NCI-H2081 (cell line): Measurements from ENCODE around the gene XIST.
"Not testable (repeated sequence)": the region's sequence is repeated elsewhere in the genome, so short reads cannot be mapped to it uniquely, and the experiment has no call there.

ENCODE experiments used
- DNase-seq, 2 experiments: peaks; one replicate each; lab custom pipeline; 2025; lab: John Stamatoyannopoulos, UW

The XIST gene

DNA sequence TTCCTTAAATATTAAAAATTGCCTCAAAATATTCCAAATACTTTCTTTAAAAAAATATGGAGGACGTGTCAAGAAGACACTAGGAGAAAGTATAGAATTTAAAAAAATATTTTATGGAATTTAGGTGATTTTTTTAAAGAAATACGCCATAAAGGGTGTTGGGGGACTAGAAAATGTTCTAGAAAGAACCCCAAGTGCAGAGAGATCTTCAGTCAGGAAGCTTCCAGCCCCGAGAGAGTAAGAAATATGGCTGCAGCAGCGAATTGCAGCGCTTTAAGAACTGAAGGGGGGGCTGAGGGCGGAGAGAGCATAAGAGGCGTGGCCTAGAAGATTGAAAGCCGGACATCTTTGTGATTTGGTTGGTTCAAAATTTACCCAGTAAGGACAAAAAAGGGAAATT is at the start of gene XIST:
TSS of gene XIST (minus strand) at position 248 of the 400 bp plus-strand sequence.
- peak; percentile 79 to 81 for DNase-seq

DNA sequence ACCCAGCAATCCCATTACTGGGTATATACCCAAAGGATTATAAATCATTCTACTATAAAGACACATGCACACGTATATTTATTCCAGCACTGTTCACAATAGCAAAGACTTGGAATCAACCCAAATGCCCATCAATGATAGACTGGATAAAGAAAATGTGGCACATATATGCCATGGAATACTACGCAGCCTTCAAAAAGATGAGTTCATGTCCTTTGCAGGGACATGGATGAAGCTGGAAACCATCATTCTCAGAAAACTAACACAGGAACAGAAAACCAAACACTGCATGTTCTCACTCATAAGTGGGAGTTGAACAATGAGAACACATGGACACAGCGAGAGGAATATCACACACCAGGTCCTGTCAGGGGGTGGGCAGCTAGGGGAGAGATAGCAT is 45.8 kb upstream of the XIST start:
- not testable (repeated sequence) for DNase-seq

DNA sequence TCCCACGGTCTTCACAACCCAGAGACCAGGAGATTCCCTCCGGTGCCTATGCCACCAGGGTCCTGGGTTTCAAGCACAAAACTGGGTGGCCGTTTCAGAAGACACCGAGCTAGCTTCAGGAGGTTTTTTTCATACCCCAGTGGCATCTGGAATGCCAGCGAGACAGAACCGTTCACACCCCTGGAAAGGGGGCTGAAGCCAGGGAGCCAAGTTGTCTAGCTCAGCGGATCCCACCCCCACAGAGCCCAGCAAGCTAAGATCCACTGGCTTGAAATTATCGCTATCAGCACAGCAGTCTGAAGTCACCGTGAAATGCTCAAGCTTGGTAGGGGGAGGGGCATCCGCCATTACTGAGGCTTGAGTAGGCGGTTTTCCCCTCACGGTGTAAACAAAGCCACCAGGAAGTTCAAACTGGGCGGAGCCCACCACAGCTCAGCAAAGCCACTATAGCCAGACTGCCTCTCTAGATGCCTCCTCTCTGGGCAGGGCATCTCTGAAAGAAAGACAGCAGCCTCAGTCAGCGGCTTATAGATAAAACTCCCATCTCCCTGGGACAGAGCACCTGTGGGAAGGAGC is 40.1 kb upstream of the XIST start:
- DNase-seq: not testable (repeated sequence)

- DNase-seq: not testable (repeated sequence)
Observed at GRCh38 chrX:73882260-73882659, 29.7 kb upstream of the XIST start.

DNA sequence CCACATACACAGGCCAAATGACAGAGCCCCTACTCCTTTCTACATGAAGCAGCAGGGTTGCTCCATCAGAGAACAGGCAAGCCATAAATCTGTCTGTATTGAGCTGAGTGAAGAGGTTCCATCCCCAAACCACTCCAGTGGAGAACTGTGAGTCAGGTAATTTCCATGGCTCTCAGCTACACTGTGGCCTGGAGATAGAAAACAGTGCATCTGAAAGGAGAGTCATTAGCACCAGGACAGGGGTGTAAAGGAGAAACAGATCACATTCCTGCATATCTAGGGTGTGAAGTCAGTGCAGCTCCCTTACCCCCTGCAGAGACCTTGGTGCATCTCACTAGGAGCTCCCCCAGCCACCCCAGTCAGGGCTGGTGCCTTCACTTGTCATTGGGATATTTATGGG is 25.2 kb upstream of the XIST start:
- DNase-seq: no peak

DNA sequence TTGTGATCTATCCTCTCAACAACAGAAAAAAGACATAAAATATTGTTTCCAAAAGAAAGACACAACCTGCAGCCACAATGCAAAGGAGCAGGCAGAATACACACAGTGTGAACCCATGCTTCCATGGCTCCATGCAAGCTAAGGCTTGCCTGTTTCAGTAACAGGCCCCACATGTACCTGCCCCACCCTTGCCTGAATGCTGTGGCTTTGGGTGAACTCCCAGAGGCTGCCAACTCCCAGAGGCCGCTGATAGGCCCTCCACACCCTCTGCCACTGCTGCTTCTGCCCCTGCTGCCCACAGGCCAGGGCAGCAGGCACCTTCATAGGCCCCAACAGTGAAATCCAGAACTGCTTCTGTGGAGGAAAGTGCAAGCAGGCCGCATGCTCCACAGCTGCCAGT is 24.4 kb upstream of the XIST start:
- no peak for DNase-seq

DNA sequence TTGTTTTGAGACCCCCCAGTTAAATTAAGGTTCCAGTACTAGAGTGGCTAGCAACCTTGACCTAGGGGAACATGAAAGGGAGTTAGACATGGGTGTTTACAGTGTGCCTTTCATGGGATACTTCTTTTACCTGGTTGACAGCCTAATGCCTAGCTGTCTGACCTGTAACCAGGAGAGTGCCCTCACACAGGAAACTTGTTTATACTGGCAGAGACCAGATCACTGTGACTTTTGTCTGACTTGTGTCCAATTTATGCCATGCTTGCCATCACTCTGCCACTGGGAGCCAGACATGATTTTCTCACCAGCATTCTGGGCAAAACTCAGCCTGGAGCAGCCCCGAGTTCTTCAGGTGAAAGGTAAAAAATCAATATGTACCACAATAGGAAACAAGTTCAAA is 16.4 kb upstream of the XIST start:
- no peak for DNase-seq

DNA sequence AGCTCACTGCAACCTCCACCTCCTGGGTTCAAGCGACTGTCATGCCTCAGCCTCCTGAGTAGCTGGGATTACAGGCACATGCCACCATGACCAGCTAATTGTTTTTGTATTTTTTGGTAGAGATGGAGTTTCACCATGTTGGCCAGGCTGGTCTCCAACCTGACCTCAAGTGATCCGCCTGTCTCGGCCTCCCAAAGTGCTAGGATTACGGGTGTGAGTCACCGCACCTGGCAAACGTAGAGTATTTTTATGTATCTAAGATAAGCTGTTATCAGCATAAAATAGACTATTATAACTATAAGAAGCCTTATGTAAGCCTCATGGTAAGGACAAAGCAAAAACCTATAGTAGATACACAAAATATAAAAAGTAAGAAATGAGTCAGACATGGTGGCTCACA is 14.6 kb upstream of the XIST start:
- DNase-seq: no peak

DNA sequence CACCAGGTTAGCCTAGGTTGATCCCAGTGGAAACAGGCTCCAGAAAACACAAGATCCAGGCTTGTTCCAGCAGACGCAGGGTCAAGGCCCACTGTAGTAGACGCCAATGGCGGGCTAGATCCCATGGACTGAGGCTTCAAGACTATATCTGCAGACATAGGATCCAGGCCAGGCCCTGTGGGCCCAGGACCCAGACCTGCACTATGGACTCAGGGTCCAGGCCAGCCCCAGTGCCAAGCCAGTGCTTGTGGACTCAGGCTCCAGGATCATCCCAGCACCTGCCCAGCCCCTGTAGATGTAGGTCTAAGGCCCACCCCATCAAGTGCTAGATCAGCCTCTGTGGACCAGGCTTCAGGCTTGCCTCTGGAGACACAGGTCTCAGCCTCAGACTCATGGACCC is 11.3 kb upstream of the XIST start:
- DNase-seq: no peak

DNA sequence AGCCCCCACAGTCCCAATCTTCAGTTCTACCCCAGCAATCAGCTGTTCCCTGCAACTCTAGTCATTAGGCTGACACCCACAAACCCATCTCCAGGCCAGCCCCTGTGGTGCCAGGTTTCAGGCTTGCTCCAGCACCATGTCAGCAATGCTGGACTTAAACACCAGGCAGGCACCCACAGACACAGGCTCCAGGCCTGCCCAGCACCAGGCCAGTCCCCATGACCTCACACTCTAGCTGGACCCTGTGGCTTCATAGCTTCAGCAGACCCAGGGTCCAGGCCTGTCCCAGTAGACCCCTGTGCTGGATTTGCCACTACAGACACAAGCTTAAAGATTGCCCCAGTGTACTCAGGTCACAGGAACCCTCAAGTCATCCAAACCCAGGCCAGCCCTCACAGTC is 10.8 kb upstream of the XIST start:
- DNase-seq: no peak

DNA sequence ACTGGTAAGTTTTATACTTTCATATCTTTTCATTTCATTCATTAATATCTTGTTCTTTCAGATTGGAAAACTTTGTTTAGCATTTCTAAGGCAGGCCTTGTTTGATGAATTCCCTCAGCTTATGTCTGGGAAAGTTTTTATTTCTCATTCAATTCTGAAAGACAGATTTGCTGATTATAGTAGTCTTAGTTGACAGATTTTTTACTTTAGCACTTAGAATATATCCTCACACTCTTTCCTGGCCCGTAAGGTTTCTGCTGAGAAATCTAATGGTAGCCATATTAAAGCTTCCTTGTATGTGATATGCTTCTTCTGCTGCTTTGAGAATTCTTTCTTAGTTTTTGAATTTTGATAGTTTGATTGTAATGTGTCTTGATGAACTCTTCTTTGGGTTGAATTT is 7.1 kb upstream of the XIST start:
- DNase-seq: no peak

- DNase-seq: peak; percentile 63 to 77
Observed at GRCh38 chrX:73855546-73855945, 3.0 kb upstream of the XIST start.

DNA sequence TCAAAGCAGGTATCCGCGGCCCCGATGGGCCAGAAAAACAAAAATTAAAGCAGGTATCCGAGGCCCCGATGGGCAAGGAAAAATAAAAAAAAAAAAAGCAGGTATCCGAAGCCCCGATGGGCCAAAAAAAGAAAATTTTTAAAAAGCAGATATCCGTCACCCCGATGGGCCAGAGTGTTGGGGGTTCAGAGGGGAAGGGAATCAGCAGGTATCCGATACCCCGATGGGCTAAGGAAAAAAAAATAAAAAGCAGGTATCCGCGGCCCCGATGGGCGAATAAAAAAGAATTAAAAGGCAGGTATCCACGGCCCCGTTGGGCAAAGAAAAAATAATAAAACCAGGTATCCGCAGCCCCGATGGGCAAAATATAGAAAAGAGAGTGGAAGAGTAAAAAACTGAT is 492 bp downstream of the XIST start:
- no peak for DNase-seq

DNA sequence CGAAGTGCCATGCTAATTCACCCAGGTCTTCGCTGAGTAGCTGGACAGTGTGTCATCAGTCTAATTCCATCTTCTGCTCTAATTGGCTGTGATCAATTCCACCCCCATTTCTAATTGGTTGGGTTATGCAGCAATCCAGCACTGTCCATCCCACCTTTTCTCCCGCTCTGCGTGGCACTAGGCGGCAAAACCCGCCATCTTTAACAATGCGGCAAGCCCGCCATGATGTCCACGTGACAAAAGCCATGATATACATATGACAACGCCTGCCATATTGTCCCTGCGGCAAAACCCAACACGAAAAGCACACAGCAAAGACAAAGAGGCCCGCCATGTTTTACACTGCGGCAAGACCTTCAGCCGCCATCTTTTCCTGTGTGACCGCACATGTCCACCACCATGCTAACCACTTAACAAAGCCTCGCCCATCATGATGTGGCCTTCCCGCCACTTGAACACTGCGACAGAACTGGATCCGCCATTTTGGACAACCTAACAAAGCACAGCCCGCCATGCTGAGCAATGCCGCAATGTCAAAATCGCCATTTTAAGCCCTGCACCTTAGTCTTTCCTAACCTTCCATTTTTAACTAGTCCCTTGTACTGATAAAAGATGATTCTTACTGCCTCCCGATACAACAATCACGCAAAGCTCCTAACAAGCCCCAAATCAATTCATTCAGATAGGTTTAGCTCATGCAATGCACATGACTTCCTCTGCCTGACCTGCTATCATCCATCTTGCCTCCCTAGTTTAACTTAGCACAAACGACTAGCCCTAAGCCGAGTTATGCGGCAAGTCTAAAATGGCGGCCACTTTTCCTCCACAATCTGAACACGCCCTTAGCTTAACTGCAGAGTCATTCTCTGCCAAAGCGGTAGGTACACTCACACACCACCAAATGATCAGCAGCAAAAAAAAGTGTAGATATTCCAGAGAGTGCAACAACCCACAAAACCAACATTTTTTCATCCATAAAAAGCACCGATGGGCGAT is 1.2 kb downstream of the XIST start:
- peak; percentile 90 to 97 for DNase-seq

GRCh38 chrX:73850124-73851013 is 2.1 kb downstream of the XIST start:
- DNase-seq: peak in 1 of 2 experiments; percentile 27

- DNase-seq: peak in 1 of 2 experiments; percentile 28
Observed at GRCh38 chrX:73849073-73849472, 3.4 kb downstream of the XIST start.

- no peak for DNase-seq
Observed at GRCh38 chrX:73847991-73848390, 4.5 kb downstream of the XIST start.

DNA sequence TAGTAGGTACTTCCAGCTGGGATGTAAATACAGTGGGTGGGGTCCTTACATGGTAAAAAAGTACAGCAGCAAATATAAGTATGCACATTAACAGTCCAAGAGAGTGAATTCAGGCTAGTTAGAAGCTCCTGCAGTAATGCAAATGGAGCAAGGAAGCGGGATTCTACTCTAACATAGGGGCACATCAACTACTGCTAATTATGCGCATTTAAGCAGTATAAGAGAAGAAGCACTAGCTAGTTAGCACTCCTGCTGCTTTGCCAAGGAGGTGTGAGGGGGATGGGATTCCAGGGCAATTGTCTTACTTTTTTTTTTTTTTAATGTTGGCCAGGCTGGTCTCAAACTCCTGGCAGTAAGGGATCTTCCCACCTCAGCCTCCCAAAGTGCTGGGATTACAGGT is 5.4 kb downstream of the XIST start:
- DNase-seq: no peak

GRCh38 chrX:73842541-73843234 is 9.8 kb downstream of the XIST start:
- DNase-seq: no peak

DNA sequence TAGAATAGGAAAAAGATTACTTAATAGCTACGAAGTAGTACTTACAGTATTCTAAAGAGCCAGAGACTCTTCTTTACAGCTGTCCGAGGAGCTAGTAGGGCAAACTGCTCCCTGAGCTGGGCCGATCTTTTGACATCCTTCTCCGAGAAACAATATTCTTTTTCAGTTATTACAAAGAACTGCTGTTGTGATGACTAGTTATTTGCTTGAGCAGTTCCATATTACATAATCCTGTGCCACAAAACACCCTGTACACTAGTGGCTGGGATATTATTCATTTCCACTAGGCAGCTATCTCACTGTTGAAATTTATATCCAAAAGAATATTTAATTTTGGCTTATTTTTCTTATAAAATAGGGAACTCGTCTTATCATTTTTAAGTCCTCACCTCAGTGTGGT is 11.2 kb downstream of the XIST start:
- no peak for DNase-seq

GRCh38 chrX:73840120-73840924 is 12.2 kb downstream of the XIST start:
- no peak for DNase-seq
